Osteocyte (in vitro differentiated cells): ENCODE results near the gene MPRIP. TPM values are rescaled to one million over a fixed set of nuclear protein-coding genes. Genes with fewer than 3 reads are reported as not detected.

Source experiments
- DNase-seq: peaks from one replicate; pipeline ENCODE4 v3.0.0; 2021; ENCODE audit warnings: mixed read lengths; ENCODE audit not compliant: unreplicated experiment; ENCODE audit errors: extremely low spot score
- H3K27ac Mint-ChIP-seq: one replicate; pipeline ENCODE4 v1.8.0; 2021; ENCODE audit warnings: mild to moderate bottlenecking, mixed read lengths; ENCODE audit not compliant: unreplicated experiment
- H3K27me3 Mint-ChIP-seq: one replicate; pipeline ENCODE4 v1.8.0; 2021; ENCODE audit warnings: mixed read lengths; ENCODE audit not compliant: unreplicated experiment
- H3K36me3 Mint-ChIP-seq: one replicate; pipeline ENCODE4 v1.8.0; 2021; ENCODE audit warnings: mixed read lengths; ENCODE audit not compliant: unreplicated experiment
- H3K4me1 Mint-ChIP-seq: one replicate; pipeline ENCODE4 v1.8.0; 2021; ENCODE audit warnings: mixed read lengths; ENCODE audit not compliant: unreplicated experiment
- H3K4me3 Mint-ChIP-seq: one replicate; pipeline ENCODE4 v1.8.0; 2021; ENCODE audit warnings: mild to moderate bottlenecking, moderate library complexity, mixed read lengths; ENCODE audit not compliant: unreplicated experiment
- H3K9me3 Mint-ChIP-seq: one replicate; pipeline ENCODE4 v1.8.0; 2021; ENCODE audit warnings: mixed read lengths; ENCODE audit not compliant: unreplicated experiment
- total RNA-seq: library from RNA; stranded (reverse); gene quantifications from 2 replicates; pipeline ENCODE4 v1.2.1, GENCODE V29; 2021
- TF ChIP-seq, protein P1 (sequence below): fragments of 200-600 bp; sonication (generic); IDR thresholded peaks from 2 replicates; pipeline ENCODE4 v1.5.0; 2021; ENCODE audit warnings: antibody characterized with exemption, mild to moderate bottlenecking, moderate library complexity

The MPRIP gene
- total RNA-seq, 1 donor from 2014 or later, result 206 TPM

DNA sequence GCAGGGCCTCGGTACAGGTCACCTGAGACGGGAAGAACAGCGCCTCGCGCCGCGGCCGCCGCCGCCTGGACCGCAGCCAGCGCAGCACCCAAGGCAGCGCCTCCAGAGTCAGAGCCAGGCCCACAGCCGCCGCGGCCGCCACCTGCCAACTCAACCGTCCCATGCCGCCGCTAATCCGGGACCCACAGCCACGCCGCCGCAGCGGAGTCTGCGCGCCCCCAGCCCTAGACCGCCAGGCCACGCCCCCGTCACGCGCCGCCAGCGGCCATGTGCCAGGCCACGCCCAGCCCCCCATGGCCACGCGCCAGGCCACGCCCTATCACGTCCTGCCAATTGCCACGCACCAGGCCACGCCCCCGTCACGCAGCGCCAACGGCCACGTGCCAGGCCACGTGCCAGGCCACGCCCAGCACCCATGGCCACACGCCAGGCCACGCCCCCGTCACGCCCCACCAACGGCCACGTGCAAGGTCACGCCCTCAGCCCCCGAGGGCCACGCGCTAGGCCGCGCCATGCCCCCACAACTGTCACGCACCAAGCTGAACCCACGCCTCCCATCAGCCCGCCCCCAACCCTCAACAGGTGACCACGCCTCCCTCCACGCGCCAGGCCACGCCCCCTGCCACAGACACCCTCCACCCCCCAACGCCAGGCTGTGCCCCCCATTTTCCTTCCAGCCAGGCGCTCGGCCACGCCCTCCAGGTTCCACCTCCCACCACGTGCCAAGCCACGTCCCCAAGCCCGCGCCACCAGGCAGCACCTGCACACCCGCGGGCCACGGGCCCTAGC is 164.1 kb downstream of the MPRIP start, which contains the start of gene PLD6:
Gene PLD6 (minus strand): TSS at position 210 of the 789 bp plus-strand sequence. CDS start 47 bp downstream, at position 163.
- no peak for DNase-seq
- H3K4me1 Mint-ChIP-seq, result peaks cover 27% of the 10 kb centered on the region
- H3K27me3 Mint-ChIP-seq, result no peaks in the 10 kb centered on the region
- no peak within 1 kb of the TSS for H3K4me3 Mint-ChIP-seq
- H3K9me3 Mint-ChIP-seq, result no peaks in the 10 kb centered on the region
- H3K27ac Mint-ChIP-seq, result no peak within 1 kb of the TSS
- peaks cover 4% of the 10 kb centered on the region for H3K36me3 Mint-ChIP-seq
- TF ChIP-seq, protein P1, sequence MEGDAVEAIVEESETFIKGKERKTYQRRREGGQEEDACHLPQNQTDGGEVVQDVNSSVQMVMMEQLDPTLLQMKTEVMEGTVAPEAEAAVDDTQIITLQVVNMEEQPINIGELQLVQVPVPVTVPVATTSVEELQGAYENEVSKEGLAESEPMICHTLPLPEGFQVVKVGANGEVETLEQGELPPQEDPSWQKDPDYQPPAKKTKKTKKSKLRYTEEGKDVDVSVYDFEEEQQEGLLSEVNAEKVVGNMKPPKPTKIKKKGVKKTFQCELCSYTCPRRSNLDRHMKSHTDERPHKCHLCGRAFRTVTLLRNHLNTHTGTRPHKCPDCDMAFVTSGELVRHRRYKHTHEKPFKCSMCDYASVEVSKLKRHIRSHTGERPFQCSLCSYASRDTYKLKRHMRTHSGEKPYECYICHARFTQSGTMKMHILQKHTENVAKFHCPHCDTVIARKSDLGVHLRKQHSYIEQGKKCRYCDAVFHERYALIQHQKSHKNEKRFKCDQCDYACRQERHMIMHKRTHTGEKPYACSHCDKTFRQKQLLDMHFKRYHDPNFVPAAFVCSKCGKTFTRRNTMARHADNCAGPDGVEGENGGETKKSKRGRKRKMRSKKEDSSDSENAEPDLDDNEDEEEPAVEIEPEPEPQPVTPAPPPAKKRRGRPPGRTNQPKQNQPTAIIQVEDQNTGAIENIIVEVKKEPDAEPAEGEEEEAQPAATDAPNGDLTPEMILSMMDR, result no peak

DNA sequence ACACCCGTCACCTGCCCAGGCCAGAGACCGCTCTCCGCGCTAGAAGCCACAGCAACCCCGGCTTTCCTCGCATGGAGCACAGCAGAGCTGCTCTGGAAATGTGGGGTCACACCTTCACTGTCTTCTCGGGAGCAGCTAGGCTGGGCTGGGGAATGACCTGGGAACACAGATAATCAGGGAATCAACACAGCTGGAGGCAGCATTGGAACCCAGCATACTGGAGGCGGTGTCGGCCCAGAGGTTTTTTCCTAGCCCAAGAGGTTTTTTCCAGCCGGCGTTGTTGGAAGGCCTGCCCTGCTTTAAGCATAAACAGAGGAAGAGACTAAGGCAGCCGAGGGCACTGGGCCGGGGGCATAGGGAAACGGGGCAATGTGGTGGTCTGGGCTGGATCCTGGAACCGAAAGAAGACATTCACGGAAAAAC is 164.7 kb downstream of the MPRIP start:
- peaks cover 5% of the 10 kb centered on the region for H3K36me3 Mint-ChIP-seq
- H3K27me3 Mint-ChIP-seq, result no peaks in the 10 kb centered on the region
- H3K4me1 Mint-ChIP-seq, result peaks cover 22% of the 10 kb centered on the region
- no peak overlapping the region for H3K4me3 Mint-ChIP-seq
- no peak for DNase-seq
- H3K27ac Mint-ChIP-seq, result no peak overlapping the region
- H3K9me3 Mint-ChIP-seq, result no peaks in the 10 kb centered on the region
- TF ChIP-seq, protein P1, result no peak

DNA sequence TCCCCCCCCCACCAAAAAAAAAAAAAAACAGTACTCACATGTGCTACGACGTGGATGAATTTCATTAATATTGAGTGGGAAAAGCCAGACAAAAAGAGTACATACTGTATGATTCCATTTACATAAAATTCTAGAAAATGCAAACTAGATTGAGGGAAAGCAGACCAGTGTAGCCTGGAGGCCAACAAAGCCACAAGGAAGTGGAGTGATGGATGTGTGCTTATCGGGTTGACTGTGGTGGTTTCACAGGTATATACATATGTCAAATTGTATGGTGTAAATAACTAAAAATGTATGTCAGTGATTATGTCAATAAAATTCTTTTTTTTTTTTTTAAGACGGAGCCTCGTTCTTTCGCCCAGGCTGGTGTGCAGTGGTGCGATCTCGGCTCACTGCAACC is 165.7 kb downstream of the MPRIP start:
- peaks cover 17% of the 10 kb centered on the region for H3K4me1 Mint-ChIP-seq
- no peaks in the 10 kb centered on the region for H3K27me3 Mint-ChIP-seq
- TF ChIP-seq, protein P1, result no peak
- no peaks in the 10 kb centered on the region for H3K9me3 Mint-ChIP-seq
- no peak for DNase-seq
- peaks cover 12% of the 10 kb centered on the region for H3K36me3 Mint-ChIP-seq
- H3K4me3 Mint-ChIP-seq, result no peak overlapping the region
- H3K27ac Mint-ChIP-seq, result no peak overlapping the region

DNA sequence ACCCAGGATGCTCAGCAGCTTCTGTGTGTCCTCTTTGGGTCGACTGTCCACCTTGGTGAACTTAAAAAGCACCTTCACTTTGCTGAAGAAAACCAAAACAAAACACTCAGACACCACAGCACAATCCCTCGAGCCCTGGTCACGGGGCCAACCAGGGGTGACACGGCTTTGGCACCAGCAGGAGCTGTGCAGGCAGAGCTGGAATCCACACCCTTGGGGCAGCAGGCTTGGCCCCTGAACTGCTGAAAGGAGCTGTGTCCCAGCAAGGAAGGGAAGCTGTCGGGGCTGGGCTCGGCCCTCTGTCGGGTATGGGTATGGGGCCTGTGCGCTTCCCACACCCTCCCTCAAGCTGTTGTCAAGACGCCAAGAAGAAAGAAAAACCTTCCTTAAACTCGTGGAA is 171.5 kb downstream of the MPRIP start:
- H3K36me3 Mint-ChIP-seq, result peaks cover 47% of the 10 kb centered on the region
- H3K27me3 Mint-ChIP-seq, result no peaks in the 10 kb centered on the region
- H3K4me1 Mint-ChIP-seq, result no peaks in the 10 kb centered on the region
- no peaks in the 10 kb centered on the region for H3K9me3 Mint-ChIP-seq
- TF ChIP-seq, protein P1, result no peak
- no peak for DNase-seq
- H3K4me3 Mint-ChIP-seq, result no peak overlapping the region
- no peak overlapping the region for H3K27ac Mint-ChIP-seq

DNA sequence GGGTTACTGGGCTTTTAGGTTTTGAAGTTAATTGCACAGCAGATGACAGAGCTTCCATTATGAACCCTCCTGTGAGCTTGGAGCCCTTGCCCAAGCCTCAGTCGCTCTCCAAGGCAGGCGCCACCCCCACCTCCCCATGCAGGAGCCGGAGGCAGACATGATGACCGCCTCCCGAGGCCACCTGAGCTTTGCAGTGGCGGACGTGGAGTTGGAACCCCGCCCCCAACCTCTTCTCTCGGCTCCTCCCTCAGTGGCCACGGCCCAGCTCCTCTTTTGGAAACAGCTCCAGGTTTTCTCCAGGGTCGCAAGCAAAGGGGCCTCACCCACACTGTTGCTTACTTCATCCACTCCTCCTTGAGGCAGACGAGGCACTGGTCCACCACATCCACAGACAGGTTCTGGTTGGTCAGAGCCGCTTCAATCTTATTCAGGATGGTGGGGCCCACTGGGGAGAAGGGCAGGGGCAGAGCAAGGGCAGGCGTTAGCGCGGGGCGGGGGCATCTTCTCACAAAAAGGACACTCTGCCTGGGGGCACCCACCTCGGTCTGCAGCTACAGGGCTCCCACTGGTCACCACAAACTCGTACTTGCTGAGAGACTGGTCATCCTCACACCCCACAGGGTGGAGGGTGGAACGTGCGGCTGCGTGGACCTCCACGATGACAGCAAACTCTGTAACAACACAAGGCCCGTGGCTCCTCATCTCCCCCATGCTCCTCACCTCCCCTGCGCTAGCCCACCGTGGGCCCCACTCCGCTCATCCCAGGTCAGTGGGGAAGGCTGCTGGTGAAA is 172.6 kb downstream of the MPRIP start:
- H3K4me1 Mint-ChIP-seq, result no peaks in the 10 kb centered on the region
- TF ChIP-seq, protein P1, result no peak
- no peak for DNase-seq

More for the DNA sequence above, 172.6 kb downstream of the MPRIP start:
- H3K27me3 Mint-ChIP-seq, result no peaks in the 10 kb centered on the region
- H3K9me3 Mint-ChIP-seq, result no peaks in the 10 kb centered on the region
- H3K27ac Mint-ChIP-seq, result no peak overlapping the region
- peaks cover 50% of the 10 kb centered on the region for H3K36me3 Mint-ChIP-seq
- H3K4me3 Mint-ChIP-seq, result no peak overlapping the region
